ENCODE data around the gene MARCHF10.

DNA sequence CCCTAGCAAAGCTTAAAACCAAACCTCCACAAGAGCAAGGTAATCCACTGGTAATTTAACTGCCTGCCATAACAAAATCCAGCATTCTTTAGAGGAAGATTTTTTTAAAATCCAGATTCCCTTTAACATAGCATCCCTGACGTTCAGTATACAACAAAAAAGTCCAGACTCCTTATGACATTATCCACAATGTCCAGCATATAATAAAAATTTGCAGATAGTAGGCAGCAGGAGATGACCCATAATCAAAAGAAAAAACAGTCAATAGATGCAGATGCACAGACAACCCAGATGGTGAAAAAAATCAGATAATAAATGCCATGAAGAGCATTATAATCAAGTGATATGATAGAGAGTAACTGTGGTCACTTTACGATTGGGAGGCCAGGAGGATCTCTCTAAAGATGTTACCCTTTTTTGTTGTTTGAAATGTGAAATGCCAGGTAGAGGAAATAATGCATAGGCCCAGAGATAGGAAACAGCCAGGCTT is 147.4 kb downstream of the MARCHF10 start:
- no peak for TF ChIP-seq ZNF274 (IDR thresholded peaks at IDR 0.05; ENCODE audit: low read depth, low read length)
- TF ChIP-seq SUZ12 (IDR thresholded peaks at IDR 0.05; ENCODE audit: extremely low read depth, insufficient read depth, insufficient read length), result no peak

All from NT2/D1 (cell line).